Measurements from ENCODE around the gene NCK2.

GRCh38 chr2:105712166-105712915 is 32.4 kb upstream of the NCK2 start:
- no peak for TF ChIP-seq CTCF (IDR thresholded peaks at IDR 0.05)
- TF ChIP-seq POLR2A (IDR thresholded peaks at IDR 0.05), result no peak

All from body of pancreas (tissue), 4 donors.